IMR-90 (cell line): Measurements from ENCODE around the gene CLPX. TPM values are rescaled to one million over a fixed set of nuclear protein-coding genes. Genes with fewer than 3 reads are reported as not detected.
"Not testable (repeated sequence)": the region's sequence is repeated elsewhere in the genome, so short reads cannot be mapped to it uniquely, and the experiment has no call there.

ENCODE experiments used
- ATAC-seq: fragments of 200-7000 bp; cut with Tn5 transposase; 2 replicates; pipeline ENCODE4 v1.9.1; 2020; ENCODE audit warnings: low read depth, mild to moderate bottlenecking, moderate library complexity
- BruUV-seq: library from RNA; stranded (reverse); fragments of 400-500 nt; replicated peaks from 2 replicates; lab custom pipeline; 2021; lab: Mats Ljungman, UMichigan
- CTCF ChIA-PET: fragments of 300-600 bp; formaldehyde crosslinking; extraction: SDS; loops from one replicate; lab custom pipeline; 2021; ENCODE audit warnings: antibody characterized with exemption; lab: Yijun Ruan, JAX
- POLR2A ChIA-PET: fragments of 300-600 bp; sonication (Branson Sonifier 250); formaldehyde crosslinking; loops from one replicate; lab custom pipeline; 2022; ENCODE audit warnings: antibody characterized with exemption; ENCODE audit not compliant: unreplicated experiment; lab: Charles Lee
- DNase-seq: peaks from one replicate; pipeline ENCODE4 v3.0.0; 2013
- H2AFZ ChIP-seq: replicated peaks from 2 replicates; pipeline ENCODE3; 2013; ENCODE audit warnings: low read length, mild to moderate bottlenecking; ENCODE audit not compliant: poor library complexity
- H2AK5ac ChIP-seq: 2 replicates; pipeline ENCODE4 v1.6.1; 2013; ENCODE audit warnings: low read depth, low read length, inconsistent platforms
- H2AK9ac ChIP-seq: replicated peaks from 2 replicates; pipeline ENCODE3; 2013; ENCODE audit warnings: mild to moderate bottlenecking, low read depth, low read length, moderate library complexity; ENCODE audit not compliant: poor library complexity
- H2BK120ac ChIP-seq: 2 replicates; pipeline ENCODE4 v1.6.1; 2013; ENCODE audit warnings: low read depth, low read length, inconsistent platforms
- H2BK15ac ChIP-seq: 3 replicates; pipeline ENCODE4 v1.6.1; 2013; ENCODE audit warnings: low read depth, low read length, inconsistent platforms
- H2BK20ac ChIP-seq: 2 replicates; pipeline ENCODE4 v1.6.1; 2013; ENCODE audit warnings: low read depth, mild to moderate bottlenecking, inconsistent platforms, low read length, moderate library complexity
- H2BK5ac ChIP-seq: 2 replicates; pipeline ENCODE4 v1.6.1; 2013; ENCODE audit warnings: mild to moderate bottlenecking, low read depth, low read length, inconsistent platforms; ENCODE audit not compliant: poor library complexity, severe bottlenecking
- H3K14ac ChIP-seq: replicated peaks from 2 replicates; pipeline ENCODE4 v1.6.1; 2013; ENCODE audit warnings: low read depth, low read length, inconsistent platforms
- H3K18ac ChIP-seq: 2 replicates; pipeline ENCODE4 v1.6.1; 2013; ENCODE audit warnings: low read depth, low read length, control low read depth
- H3K23ac ChIP-seq: 2 replicates; pipeline ENCODE4 v1.6.1; 2013; ENCODE audit warnings: low read depth, low read length, inconsistent platforms
- H3K27ac ChIP-seq: 2 replicates; pipeline ENCODE4 v1.5.1; 2013; ENCODE audit warnings: mild to moderate bottlenecking, control low read depth, low read length; ENCODE audit not compliant: insufficient read depth
- H3K27me3 ChIP-seq: 2 replicates; pipeline ENCODE4 v1.6.1; 2013; ENCODE audit warnings: low read length; ENCODE audit not compliant: control insufficient read depth, insufficient read depth
- H3K36me3 ChIP-seq: 2 replicates; pipeline ENCODE4 v1.6.1; 2013; ENCODE audit warnings: low read length, mixed read lengths; ENCODE audit not compliant: control insufficient read depth, insufficient read depth
- H3K4ac ChIP-seq: 2 replicates; pipeline ENCODE4 v1.6.1; 2013; ENCODE audit warnings: low read depth, low read length, inconsistent platforms
- H3K4me1 ChIP-seq: 2 replicates; pipeline ENCODE4 v1.6.1; 2013; ENCODE audit warnings: low read length, mixed read lengths; ENCODE audit not compliant: control insufficient read depth, insufficient read depth
- H3K4me2 ChIP-seq: 2 replicates; pipeline ENCODE4 v1.6.1; 2013; ENCODE audit warnings: low read depth, mild to moderate bottlenecking, control low read depth, low read length, moderate library complexity
- H3K4me3 ChIP-seq: 2 replicates; pipeline ENCODE4 v1.5.1; 2013; ENCODE audit warnings: low read depth, mild to moderate bottlenecking, control low read depth, low read length, moderate library complexity; ENCODE audit not compliant: insufficient read depth
- H3K56ac ChIP-seq: 2 replicates; pipeline ENCODE4 v1.6.1; 2013; ENCODE audit warnings: low read length, inconsistent platforms; ENCODE audit not compliant: insufficient read depth; ENCODE audit errors: extremely low read depth
- H3K79me1 ChIP-seq, 2 experiments: 2 replicates each; pipeline ENCODE4 v1.6.1; 2013; ENCODE audit warnings: low read length in 2 of 2, inconsistent platforms in 1 of 2, low read depth in 1 of 2
- H3K9ac ChIP-seq: 2 replicates; pipeline ENCODE4 v1.6.1; 2013; ENCODE audit warnings: low read depth, low read length, control low read depth
- H3K9me1 ChIP-seq: 2 replicates; pipeline ENCODE4 v1.6.1; 2013; ENCODE audit warnings: low read length, inconsistent platforms; ENCODE audit not compliant: insufficient read depth
- H3K9me3 ChIP-seq: 2 replicates; pipeline ENCODE4 v1.6.1; 2013; ENCODE audit warnings: low read length; ENCODE audit not compliant: control insufficient read depth, insufficient read depth
- H4K20me1 ChIP-seq: 2 replicates; pipeline ENCODE4 v1.6.1; 2013; ENCODE audit warnings: low read length, inconsistent platforms; ENCODE audit not compliant: insufficient read depth
- H4K5ac ChIP-seq: 2 replicates; pipeline ENCODE4 v1.6.1; 2013; ENCODE audit warnings: mild to moderate bottlenecking, low read depth, low read length, control low read depth
- H4K8ac ChIP-seq, 2 experiments: 2 replicates each; pipeline ENCODE4 v1.6.1; 2013; ENCODE audit warnings: low read depth in 2 of 2, low read length in 2 of 2, control low read depth in 1 of 2, inconsistent platforms in 1 of 2
- H4K91ac ChIP-seq: 2 replicates; pipeline ENCODE4 v1.6.1; 2013; ENCODE audit warnings: low read depth, low read length, inconsistent platforms; ENCODE audit not compliant: insufficient read depth
- WGBS, 2 experiments: methylation state at CpG; one replicate each; pipeline versions ENCODE4 v1.1.5 to v1.1.7; 2013; ENCODE audit warnings: missing lambda C conversion rate in 2 of 2; ENCODE audit not compliant: insufficient read length in 1 of 2; ENCODE audit errors: extremely low coverage in 2 of 2; 5-methylcytosine and 5-hydroxymethylcytosine counted together
- dilution Hi-C: fragments of 300-500 bp; cut with HindIII; formaldehyde crosslinking; loops from one replicate; pipeline ENCODE4 v1.14.3; 2018; ENCODE audit warnings: low sequenced_read_pairs; ENCODE audit not compliant: unreplicated experiment
- in situ Hi-C: fragments of 300-500 bp; cut with MboI; formaldehyde crosslinking; loops from 3 replicates; pipeline ENCODE4 v1.14.3; 2019; ENCODE audit warnings: low sequenced_read_pairs, inconsistent platforms, mixed read lengths
- intact Hi-C: fragments of 100-400 bp; cut with micrococcal nuclease; formaldehyde crosslinking; loops from 2 replicates; pipeline ENCODE4 v1.10.0; 2022
- polyA plus RNA-seq, 3 experiments: library from polyadenylated mRNA; depleted of rRNA; stranded (reverse); fragments of >200 nt; gene quantifications; 2 replicates each; pipeline ENCODE4 v1.2.3, GENCODE V29; 2012; ENCODE audit warnings: low replicate concordance in 1 of 3
- total RNA-seq: library from RNA; depleted of rRNA; stranded (reverse); fragments of >200 nt; gene quantifications from 2 replicates; pipeline ENCODE4 v1.2.3, GENCODE V29; 2012

Gene CLPX
- total and polyA plus RNA-seq, 2 of the 4 experiments (the other 2 are of a cell fraction) = 25.8 to 26.9 TPM

- H3K9ac ChIP-seq, H3K4me1 ChIP-seq, BruUV-seq, H3K27me3 ChIP-seq, H3K23ac ChIP-seq, intact Hi-C loops, H3K56ac ChIP-seq, H3K4ac ChIP-seq, H3K14ac ChIP-seq, H4K91ac ChIP-seq, H2AFZ ChIP-seq, H3K27ac ChIP-seq, ATAC-seq, H3K9me1 ChIP-seq, in situ Hi-C loops, H2AK9ac ChIP-seq, H2BK120ac ChIP-seq, H3K9me3 ChIP-seq, H2BK15ac ChIP-seq, H4K8ac ChIP-seq, H3K18ac ChIP-seq, H4K5ac ChIP-seq, DNase-seq, H3K4me3 ChIP-seq, dilution Hi-C loops, H2BK20ac ChIP-seq, H2BK5ac ChIP-seq, H3K36me3 ChIP-seq, POLR2A ChIA-PET, H3K4me2 ChIP-seq, H2AK5ac ChIP-seq: not testable (repeated sequence)
- no CpG with 5 or more reads among the region's 9 CpGs for WGBS, 2 experiments
- Histone ChIP-seq H3K79me1 (peaks cover 0 to 11% of the 10 kb centered on the region in 2 experiments; a peak in 3 of 4 replicates), H4K20me1 (peaks cover 13% of the 10 kb centered on the region)
- CTCF ChIA-PET = interaction anchor here (0.9 kb wide), 1 partner anchor 197 kb away, joined by 3 read pairs; no protein-coding TSS in a partner anchor
Measured at GRCh38 chr15:65188472-65188871, 3.3 kb upstream of the CLPX start.
